Erythroblast (primary cell): ENCODE data around the gene ADRA2A.

Experiments used
- DNase-seq, 2 experiments: peaks; one replicate each; lab custom pipeline; 2025; lab: John Stamatoyannopoulos, UW
- GATA1 ChIP-seq: IDR thresholded peaks from 2 replicates; pipeline ENCODE4 v1.6.1; 2011; ENCODE audit warnings: low read depth, mild to moderate bottlenecking, control low read depth, low read length, moderate library complexity
- POLR2A ChIP-seq: IDR thresholded peaks from 2 replicates; pipeline ENCODE4 v1.6.1; 2011; ENCODE audit warnings: mild to moderate bottlenecking, low read length

ADRA2A gene

GRCh38 chr10:111110771-111111170 is 33.9 kb downstream of the ADRA2A start:
- TF ChIP-seq GATA1, result no peak
- no peak for TF ChIP-seq POLR2A
- no peak for DNase-seq

- DNase-seq, result no peak
- TF ChIP-seq POLR2A, result no peak
- no peak for TF ChIP-seq GATA1
Observed at GRCh38 chr10:111112333-111112732, 35.5 kb downstream of the ADRA2A start.

- TF ChIP-seq POLR2A (no peak), GATA1 (no peak)
- no peak for DNase-seq
Observed at GRCh38 chr10:111113238-111113960, 36.6 kb downstream of the ADRA2A start.

GRCh38 chr10:111113961-111114757 is 37.3 kb downstream of the ADRA2A start:
- no peak for DNase-seq
- no peak for TF ChIP-seq POLR2A
- no peak for TF ChIP-seq GATA1

- DNase-seq, result no peak
- TF ChIP-seq GATA1 (no peak), POLR2A (no peak)
Observed at GRCh38 chr10:111114758-111115500, 38.1 kb downstream of the ADRA2A start.

- TF ChIP-seq GATA1 (no peak), POLR2A (no peak)
- DNase-seq, result no peak
Observed at GRCh38 chr10:111116211-111116610, 39.4 kb downstream of the ADRA2A start.

- DNase-seq, result no peak
- no peak for TF ChIP-seq GATA1
- no peak for TF ChIP-seq POLR2A
Observed at GRCh38 chr10:111116762-111117445, 40.1 kb downstream of the ADRA2A start.

- no peak for DNase-seq
- TF ChIP-seq POLR2A (no peak), GATA1 (no peak)
Observed at GRCh38 chr10:111117528-111118277, 40.9 kb downstream of the ADRA2A start.

- DNase-seq, result no peak
- TF ChIP-seq POLR2A (no peak), GATA1 (no peak)
Observed at GRCh38 chr10:111118758-111119157, 41.9 kb downstream of the ADRA2A start.

- TF ChIP-seq GATA1 (no peak), POLR2A (no peak)
Observed at GRCh38 chr10:111119637-111120036, 42.8 kb downstream of the ADRA2A start.

GRCh38 chr10:111122127-111122526 is 45.3 kb downstream of the ADRA2A start:
- TF ChIP-seq POLR2A, result no peak
- DNase-seq, result no peak

More at GRCh38 chr10:111119637-111120036, 42.8 kb downstream of the ADRA2A start:
- DNase-seq, result no peak

GRCh38 chr10:111123883-111124282 is 47.1 kb downstream of the ADRA2A start:
- TF ChIP-seq GATA1 (no peak), POLR2A (no peak)
- DNase-seq, result no peak

- DNase-seq, result no peak
- no peak for TF ChIP-seq POLR2A
- TF ChIP-seq GATA1, result no peak
Observed at GRCh38 chr10:111125102-111125501, 48.3 kb downstream of the ADRA2A start.
